GM18909 (cell line): ENCODE measurements around the gene EFNA3.
A peak's percentile ranks its signal among the peaks of the same experiment; 100 is the strongest.

Experiments
- ATAC-seq: cut with Tn5 transposase; IDR thresholded peaks from one replicate; pipeline ENCODE4 v1.9.1; 2021; ENCODE audit warnings: mild to moderate bottlenecking; ENCODE audit not compliant: unreplicated experiment, poor library complexity

EFNA3 gene

GRCh38 chr1:155048449-155049334, 29.9 kb upstream of the EFNA3 start:
- ATAC-seq, result no peak

GRCh38 chr1:155049651-155050559, 28.7 kb upstream of the EFNA3 start:
- no peak for ATAC-seq

- ATAC-seq, result peak; percentile 59
These were observed 27.9 kb upstream of the EFNA3 start, which contains the start of gene ADAM15 for GRCh38 chr1:155050560-155051341. Gene ADAM15, plus strand, starts transcription at chr1:155051316. Its CDS starts 71 bp downstream, at chr1:155051387.

- ATAC-seq, result peak; percentile 13
These were observed 27.3 kb upstream of the EFNA3 start for GRCh38 chr1:155051342-155051776.

GRCh38 chr1:155051777-155052398, 26.7 kb upstream of the EFNA3 start:
- no peak for ATAC-seq

- ATAC-seq, result no peak
These were observed 25.9 kb upstream of the EFNA3 start for GRCh38 chr1:155052439-155053395.

GRCh38 chr1:155053531-155054105, 25.0 kb upstream of the EFNA3 start:
- ATAC-seq, result no peak

GRCh38 chr1:155057104-155057503, 21.5 kb upstream of the EFNA3 start:
- no peak for ATAC-seq

- no peak for ATAC-seq
These were observed 20.8 kb upstream of the EFNA3 start for GRCh38 chr1:155057788-155058211.

GRCh38 chr1:155060736-155061135, 17.9 kb upstream of the EFNA3 start:
- ATAC-seq, result no peak

- ATAC-seq, result peak; percentile 44
These were observed 17.1 kb upstream of the EFNA3 start for GRCh38 chr1:155061381-155062150.

GRCh38 chr1:155062151-155062686, 16.4 kb upstream of the EFNA3 start:
- no peak for ATAC-seq

- ATAC-seq, result no peak
These were observed 15.8 kb upstream of the EFNA3 start for GRCh38 chr1:155062702-155063411.

- ATAC-seq, result peak; percentile 74
These were observed 15.0 kb upstream of the EFNA3 start, which contains the start of gene EFNA4 for GRCh38 chr1:155063550-155064110. Gene EFNA4, plus strand, starts transcription at chr1:155063740. Its CDS starts 84 bp downstream, at chr1:155063824.

GRCh38 chr1:155064111-155064831, 14.4 kb upstream of the EFNA3 start:
- ATAC-seq, result peak; percentile 1
